H9 (cell line): Measurements from ENCODE around the gene TIMM13. TPM values are rescaled to one million over a fixed set of nuclear protein-coding genes. Genes with fewer than 3 reads are reported as not detected.
"Not testable (repeated sequence)": the region's sequence is repeated elsewhere in the genome, so short reads cannot be mapped to it uniquely, and the experiment has no call there.

ENCODE experiments used
- DNase-seq: peaks from one replicate; pipeline ENCODE4 v3.0.0-alpha.2; 2017
- H2AFZ ChIP-seq: one replicate; pipeline ENCODE4 v1.6.1; 2013; ENCODE audit warnings: mild to moderate bottlenecking, low read length, control low read depth, moderate library complexity
- H2AK5ac ChIP-seq: 2 replicates; pipeline ENCODE4 v1.6.1; 2013; ENCODE audit warnings: low read length, control low read depth, mixed read lengths; ENCODE audit not compliant: insufficient read length
- H2BK120ac ChIP-seq: one replicate; pipeline ENCODE4 v1.6.1; 2013; ENCODE audit warnings: low read depth, mild to moderate bottlenecking, low read length, control low read depth, inconsistent platforms; ENCODE audit not compliant: poor library complexity, severe bottlenecking
- H2BK12ac ChIP-seq: 2 replicates; pipeline ENCODE4 v1.6.1; 2013; ENCODE audit warnings: low read length, control low read depth, mixed read lengths, low read depth; ENCODE audit not compliant: insufficient read length
- H2BK15ac ChIP-seq: 2 replicates; pipeline ENCODE4 v1.6.1; 2013; ENCODE audit warnings: low read depth, low read length, control low read depth
- H2BK20ac ChIP-seq: one replicate; pipeline ENCODE4 v1.6.1; 2013; ENCODE audit warnings: low read depth, mild to moderate bottlenecking, low read length, control low read depth, inconsistent platforms; ENCODE audit not compliant: poor library complexity, severe bottlenecking
- H2BK5ac ChIP-seq: 2 replicates; pipeline ENCODE4 v1.6.1; 2013; ENCODE audit warnings: low read length, control low read depth, mixed read lengths; ENCODE audit not compliant: insufficient read length
- H3K14ac ChIP-seq: 2 replicates; pipeline ENCODE4 v1.6.1; 2013; ENCODE audit warnings: low read length, control low read depth; ENCODE audit not compliant: insufficient read depth
- H3K18ac ChIP-seq: 2 replicates; pipeline ENCODE4 v1.6.1; 2013; ENCODE audit warnings: low read depth, mild to moderate bottlenecking, mixed read lengths, low read length, control low read depth; ENCODE audit not compliant: insufficient read length
- H3K23ac ChIP-seq: 2 replicates; pipeline ENCODE4 v1.6.1; 2013; ENCODE audit warnings: low read length, control low read depth, mixed read lengths, low read depth; ENCODE audit not compliant: insufficient read length
- H3K23me2 ChIP-seq: 2 replicates; pipeline ENCODE4 v1.6.1; 2013; ENCODE audit warnings: low read depth, mild to moderate bottlenecking, mixed read lengths, low read length, control low read depth; ENCODE audit not compliant: insufficient read length, poor library complexity, severe bottlenecking
- H3K27ac ChIP-seq: 2 replicates; pipeline ENCODE4 v1.5.1; 2013; ENCODE audit warnings: low read length, control low read depth, mixed read lengths, low read depth; ENCODE audit not compliant: insufficient read length
- H3K27me3 ChIP-seq: 2 replicates; pipeline ENCODE4 v1.6.1; 2013; ENCODE audit warnings: low read length, control low read depth, inconsistent platforms; ENCODE audit not compliant: insufficient read depth
- H3K4ac ChIP-seq: 2 replicates; pipeline ENCODE4 v1.6.1; 2013; ENCODE audit warnings: low read depth, mild to moderate bottlenecking, control low read depth, inconsistent platforms, low read length, moderate library complexity
- H3K4me1 ChIP-seq: 2 replicates; pipeline ENCODE4 v1.6.1; 2013; ENCODE audit warnings: low read length, control low read depth, inconsistent platforms; ENCODE audit not compliant: insufficient read depth
- H3K4me2 ChIP-seq: 2 replicates; pipeline ENCODE4 v1.6.1; 2013; ENCODE audit warnings: low read length, control low read depth, mixed read lengths; ENCODE audit not compliant: insufficient read length, insufficient read depth
- H3K56ac ChIP-seq: 2 replicates; pipeline ENCODE4 v1.6.1; 2013; ENCODE audit warnings: low read depth, mild to moderate bottlenecking, mixed read lengths, low read length, control low read depth; ENCODE audit not compliant: insufficient read length
- H3K79me1 ChIP-seq: 2 replicates; pipeline ENCODE4 v1.6.1; 2013; ENCODE audit warnings: low read depth, mild to moderate bottlenecking, moderate library complexity, low read length, control low read depth, inconsistent platforms; ENCODE audit not compliant: insufficient read depth, poor library complexity, severe bottlenecking
- H3K79me2 ChIP-seq: 2 replicates; pipeline ENCODE4 v1.6.1; 2013; ENCODE audit warnings: low read length, control low read depth, inconsistent platforms; ENCODE audit not compliant: insufficient read depth
- H3K9ac ChIP-seq: 2 replicates; pipeline ENCODE4 v1.6.1; 2013; ENCODE audit warnings: low read length, control low read depth, mixed read lengths; ENCODE audit not compliant: insufficient read length; ENCODE audit errors: extremely low read depth
- H3K9me3 ChIP-seq: one replicate; pipeline ENCODE4 v1.6.1; 2013; ENCODE audit warnings: low read depth, low read length, inconsistent platforms; ENCODE audit not compliant: control insufficient read depth
- H3T11ph ChIP-seq: one replicate; pipeline ENCODE4 v1.6.1; 2013; ENCODE audit warnings: mild to moderate bottlenecking, low read length, control low read depth, inconsistent platforms
- H4K20me1 ChIP-seq: one replicate; pipeline ENCODE4 v1.6.1; 2013; ENCODE audit not compliant: control insufficient read depth, insufficient read length, insufficient read depth
- H4K5ac ChIP-seq: 2 replicates; pipeline ENCODE4 v1.6.1; 2013; ENCODE audit warnings: low read depth, mild to moderate bottlenecking, mixed read lengths, low read length, control low read depth; ENCODE audit not compliant: insufficient read length
- H4K8ac ChIP-seq: replicated peaks from 2 replicates; pipeline ENCODE4 v1.6.1; 2013; ENCODE audit warnings: low read length, control low read depth, mixed read lengths, low read depth; ENCODE audit not compliant: insufficient read length
- H4K91ac ChIP-seq: 2 replicates; pipeline ENCODE4 v1.6.1; 2013; ENCODE audit warnings: low read depth, mild to moderate bottlenecking, moderate library complexity, mixed read lengths, low read length, control low read depth; ENCODE audit not compliant: insufficient read length
- H3K27ac Mint-ChIP-seq, 3 experiments: 2 replicates in 2 of 3; 3 replicates in 1 of 3; pipeline ENCODE4 v1.8.0; 2020 to 2021; ENCODE audit warnings: mixed read lengths in 3 of 3, mild to moderate bottlenecking in 1 of 3, moderate library complexity in 1 of 3
- H3K27me3 Mint-ChIP-seq: 2 replicates; pipeline ENCODE4 v1.8.0; 2021; ENCODE audit warnings: low read depth, mild to moderate bottlenecking, moderate library complexity, mixed read lengths
- H3K36me3 Mint-ChIP-seq, 3 experiments: 2 replicates in 2 of 3; 3 replicates in 1 of 3; pipeline ENCODE4 v1.8.0; 2020 to 2021; ENCODE audit warnings: low read depth in 3 of 3, mixed read lengths in 3 of 3; ENCODE audit not compliant: insufficient read depth in 1 of 3
- H3K4me1 Mint-ChIP-seq, 2 experiments: 2 replicates each; pipeline ENCODE4 v1.8.0; 2020; ENCODE audit warnings: mixed read lengths in 2 of 2
- H3K4me3 Mint-ChIP-seq, 2 experiments: 2 replicates in 1 of 2; 3 replicates in 1 of 2; pipeline ENCODE4 v1.8.0; 2020 to 2021; ENCODE audit warnings: mild to moderate bottlenecking in 2 of 2, mixed read lengths in 2 of 2, moderate library complexity in 1 of 2
- H3K9me3 Mint-ChIP-seq, 2 experiments: 2 replicates in 1 of 2; 3 replicates in 1 of 2; pipeline ENCODE4 v1.8.0; 2020; ENCODE audit warnings: mild to moderate bottlenecking in 2 of 2, mixed read lengths in 2 of 2, moderate library complexity in 1 of 2
- CTCF ChIP-seq: fragments of 200-600 bp; sonication (generic); conservative IDR thresholded peaks from 3 replicates; pipeline ENCODE4 v1.8.0; 2021; ENCODE audit warnings: antibody characterized with exemption, mild to moderate bottlenecking
- WGBS: extraction: QIAGEN DNeasy Blood & Tissue Kit; methylation state at CpG from one replicate; pipeline ENCODE4 v1.1.7; 2013; ENCODE audit warnings: missing lambda C conversion rate, low lambda C conversion rate, mixed read lengths; ENCODE audit not compliant: insufficient read length; ENCODE audit errors: extremely low coverage; 5-methylcytosine and 5-hydroxymethylcytosine counted together
- total RNA-seq: library from RNA; stranded (reverse); gene quantifications from 2 replicates; pipeline ENCODE4 v1.2.1, GENCODE V29; 2021

TIMM13 gene
- total RNA-seq, 1 experiment from 2014 or later, result 214 TPM

DNA sequence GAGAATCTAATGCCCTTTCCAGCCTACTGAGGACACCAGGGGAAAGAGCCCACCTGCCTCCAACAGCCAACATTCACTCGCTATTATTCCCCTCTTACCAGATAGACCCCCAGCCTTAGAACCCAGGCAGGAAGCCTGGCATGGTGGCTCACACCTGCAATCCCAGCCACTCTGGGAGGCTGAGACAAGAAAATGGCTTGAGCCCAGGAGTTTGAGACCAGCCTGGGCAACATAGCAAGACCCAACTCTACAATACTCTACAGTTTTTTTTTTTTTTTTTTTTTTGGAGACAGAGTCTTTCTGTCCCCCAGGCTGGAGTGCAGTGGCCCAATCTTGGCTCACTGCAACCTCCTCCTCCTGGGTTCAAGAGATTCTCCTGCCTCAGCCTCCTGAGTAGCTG lies 32.9 kb upstream of the TIMM13 start:
- Histone ChIP-seq H3K23me2 (peaks cover 15% of the 10 kb centered on the region), H3K79me1 (no peaks in the 10 kb centered on the region), H3K23ac (no peak overlapping the region), H2AFZ (no peak overlapping the region), H4K8ac (no peak overlapping the region), H2BK5ac (no peak overlapping the region), H3K56ac (no peak overlapping the region), H4K5ac (no peak overlapping the region), H3K79me2 (peaks cover 10% of the 10 kb centered on the region; the same call in 1 of the 2 replicates), H4K20me1 (no peaks in the 10 kb centered on the region), H2BK120ac (no peak overlapping the region), H3K27ac (no peak overlapping the region), H3K18ac (no peak overlapping the region), H2AK5ac (no peak overlapping the region), H2BK15ac (no peak overlapping the region), H3K14ac (no peak overlapping the region), H3T11ph (no peak overlapping the region), H3K4me1 (no peaks in the 10 kb centered on the region), H3K27me3 (no peaks in the 10 kb centered on the region), H3K9me3 (no peaks in the 10 kb centered on the region), H3K4ac (no peak overlapping the region), H3K4me2 (no peak overlapping the region), H4K91ac (no peak overlapping the region), H3K9ac (no peak overlapping the region), H2BK12ac (no peak overlapping the region), H2BK20ac (no peak overlapping the region)
- no peak overlapping the region for H3K27ac Mint-ChIP-seq
- no peak for DNase-seq
- WGBS, result no CpG with 5 or more reads among the region's 1 CpG
- H3K9me3 Mint-ChIP-seq, result no peaks in the 10 kb centered on the region
- peaks cover 5 to 15% of the 10 kb centered on the region in 2 experiments; a peak in 3 of 4 replicates for H3K4me1 Mint-ChIP-seq
- no peak overlapping the region; a peak in 1 of 5 replicates for H3K4me3 Mint-ChIP-seq
- no peak for TF ChIP-seq CTCF
- no peaks in the 10 kb centered on the region for H3K27me3 Mint-ChIP-seq
- no peaks in the 10 kb centered on the region; a peak in 1 of 7 replicates for H3K36me3 Mint-ChIP-seq

GRCh38 chr19:2458776-2459175 lies 31.4 kb upstream of the TIMM13 start:
- H2BK15ac ChIP-seq, DNase-seq, H3K9me3 ChIP-seq, H3K9me3 Mint-ChIP-seq, H2BK5ac ChIP-seq, H3T11ph ChIP-seq, H3K27me3 ChIP-seq, H3K36me3 Mint-ChIP-seq, H4K8ac ChIP-seq, H3K27ac ChIP-seq, H2BK12ac ChIP-seq, H3K23ac ChIP-seq, H3K27ac Mint-ChIP-seq, H4K91ac ChIP-seq, H4K20me1 ChIP-seq, H3K4me3 Mint-ChIP-seq, H3K14ac ChIP-seq, H3K27me3 Mint-ChIP-seq, H3K9ac ChIP-seq, H2AK5ac ChIP-seq, H2BK20ac ChIP-seq, H3K79me1 ChIP-seq, H2BK120ac ChIP-seq, H3K4me1 ChIP-seq, H3K4ac ChIP-seq, H3K4me2 ChIP-seq, H3K18ac ChIP-seq, H3K56ac ChIP-seq, H2AFZ ChIP-seq, H4K5ac ChIP-seq: not testable (repeated sequence)
- no CpG with 5 or more reads among the region's 10 CpGs for WGBS
- Histone ChIP-seq H3K79me2 (peaks cover 18% of the 10 kb centered on the region; the same call in 1 of the 2 replicates), H3K23me2 (peaks cover 15% of the 10 kb centered on the region)
- peaks cover 10 to 29% of the 10 kb centered on the region in 2 experiments for H3K4me1 Mint-ChIP-seq
